Natural killer cell (primary cell): ENCODE measurements around the gene CDC14B. TPM values are rescaled to one million over a fixed set of nuclear protein-coding genes. Genes with fewer than 3 reads are reported as not detected.

Source experiments
- ATAC-seq, 3 donors: fragments of 150-1000 bp in 2 of 3; fragments of 200-7000 bp in 1 of 3; cut with Tn5 transposase; 1 replicate in 1 of 3; 2 replicates in 2 of 3; pipeline ENCODE4 v1.10.0; 2021; ENCODE audit warnings: mild to moderate bottlenecking in 2 of 3, moderate library complexity in 2 of 3
- DNase-seq, 2 donors: peaks; one replicate each; pipeline versions ENCODE4 v3.0.0 to v3.0.0-alpha.2; 2013 to 2021; ENCODE audit warnings: mixed read lengths in 1 of 2
- H3K27ac ChIP-seq: one replicate; pipeline ENCODE4 v1.5.1; 2013; ENCODE audit warnings: mild to moderate bottlenecking, low read length
- H3K27me3 ChIP-seq: one replicate; pipeline ENCODE4 v1.6.1; 2013; ENCODE audit warnings: low read length; ENCODE audit not compliant: control insufficient read depth, insufficient read depth
- H3K36me3 ChIP-seq: one replicate; pipeline ENCODE4 v1.6.1; 2013; ENCODE audit warnings: low read length; ENCODE audit not compliant: control insufficient read depth, insufficient read depth
- H3K4me1 ChIP-seq: one replicate; pipeline ENCODE4 v1.6.1; 2013; ENCODE audit warnings: low read length; ENCODE audit not compliant: control insufficient read depth, insufficient read depth
- H3K4me3 ChIP-seq: one replicate; pipeline ENCODE4 v1.5.1; 2013; ENCODE audit warnings: low read length
- H3K9me3 ChIP-seq: one replicate; pipeline ENCODE4 v1.6.1; 2013; ENCODE audit warnings: low read length; ENCODE audit not compliant: control insufficient read depth, insufficient read depth
- H3K27ac Mint-ChIP-seq, 2 donors: one replicate each; pipeline ENCODE4 v1.8.0; 2022; ENCODE audit warnings: mild to moderate bottlenecking in 2 of 2, mixed read lengths in 2 of 2, moderate library complexity in 1 of 2
- H3K27me3 Mint-ChIP-seq, 2 donors: one replicate each; pipeline ENCODE4 v1.8.0; 2022; ENCODE audit warnings: low read depth in 2 of 2, mixed read lengths in 2 of 2
- H3K36me3 Mint-ChIP-seq: one replicate; pipeline ENCODE4 v1.8.0; 2022; ENCODE audit warnings: mixed read lengths
- H3K4me1 Mint-ChIP-seq, 2 donors: one replicate each; pipeline ENCODE4 v1.8.0; 2022; ENCODE audit warnings: mixed read lengths in 2 of 2
- H3K4me3 Mint-ChIP-seq: one replicate; pipeline ENCODE4 v1.8.0; 2022; ENCODE audit warnings: mild to moderate bottlenecking, moderate library complexity, mixed read lengths
- H3K9me3 Mint-ChIP-seq, 2 donors: one replicate each; pipeline ENCODE4 v1.8.0; 2022; ENCODE audit warnings: mixed read lengths in 2 of 2
- WGBS: methylation state at CpG from one replicate; pipeline ENCODE4 v1.1.7; 2013; ENCODE audit warnings: missing lambda C conversion rate; ENCODE audit not compliant: insufficient coverage; 5-methylcytosine and 5-hydroxymethylcytosine counted together
- intact Hi-C: fragments of 100-400 bp; cut with micrococcal nuclease; formaldehyde crosslinking; loops from one replicate; pipeline ENCODE4 v1.14.2; 2022
- total RNA-seq, 4 donors: library from RNA; stranded (reverse); fragments of 120-200 nt in 1 of 4; gene quantifications; one replicate each; pipeline versions ENCODE4 v1.2.3 to v1.2.4, GENCODE V29; 2013 to 2022
- TF ChIP-seq, protein P1 (sequence below): fragments of 200-600 bp; IDR thresholded peaks from one replicate; pipeline ENCODE4 v1.8.0; 2022; ENCODE audit warnings: antibody characterized with exemption

Gene CDC14B
- total RNA-seq, 3 donors from 2014 or later (not counting 1 experiment from before 2014, with no cell fraction given) = 2.3 to 4.7 (median 3.9) TPM

DNA sequence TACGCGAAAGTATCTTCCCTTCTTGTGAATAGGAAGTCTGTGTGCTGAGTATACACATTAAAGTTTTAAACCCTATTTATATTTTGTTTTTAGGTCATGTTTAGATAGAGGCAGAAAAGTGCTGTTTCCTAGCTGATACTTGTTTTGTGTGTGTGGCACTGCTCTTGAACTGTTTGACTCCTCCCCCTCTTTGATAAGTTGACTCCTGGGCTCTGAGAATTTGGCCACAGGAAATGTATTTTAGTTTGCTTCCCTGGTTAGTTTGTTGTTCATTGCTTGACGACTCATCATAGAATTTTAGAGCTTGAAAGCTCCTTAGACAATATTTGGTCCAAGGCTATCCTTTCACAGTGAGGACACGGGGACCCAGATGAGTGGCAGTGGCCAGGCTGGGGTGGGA lies 2.0 kb upstream of the CDC14B start:
- WGBS = 50% methylated on average over 2 of the region's 4 CpGs
- ATAC-seq = no peak
- TF ChIP-seq, protein P1, sequence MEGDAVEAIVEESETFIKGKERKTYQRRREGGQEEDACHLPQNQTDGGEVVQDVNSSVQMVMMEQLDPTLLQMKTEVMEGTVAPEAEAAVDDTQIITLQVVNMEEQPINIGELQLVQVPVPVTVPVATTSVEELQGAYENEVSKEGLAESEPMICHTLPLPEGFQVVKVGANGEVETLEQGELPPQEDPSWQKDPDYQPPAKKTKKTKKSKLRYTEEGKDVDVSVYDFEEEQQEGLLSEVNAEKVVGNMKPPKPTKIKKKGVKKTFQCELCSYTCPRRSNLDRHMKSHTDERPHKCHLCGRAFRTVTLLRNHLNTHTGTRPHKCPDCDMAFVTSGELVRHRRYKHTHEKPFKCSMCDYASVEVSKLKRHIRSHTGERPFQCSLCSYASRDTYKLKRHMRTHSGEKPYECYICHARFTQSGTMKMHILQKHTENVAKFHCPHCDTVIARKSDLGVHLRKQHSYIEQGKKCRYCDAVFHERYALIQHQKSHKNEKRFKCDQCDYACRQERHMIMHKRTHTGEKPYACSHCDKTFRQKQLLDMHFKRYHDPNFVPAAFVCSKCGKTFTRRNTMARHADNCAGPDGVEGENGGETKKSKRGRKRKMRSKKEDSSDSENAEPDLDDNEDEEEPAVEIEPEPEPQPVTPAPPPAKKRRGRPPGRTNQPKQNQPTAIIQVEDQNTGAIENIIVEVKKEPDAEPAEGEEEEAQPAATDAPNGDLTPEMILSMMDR = no peak
- Histone ChIP-seq H3K27ac (no peak overlapping the region), H3K9me3 (no peaks in the 10 kb centered on the region), H3K4me3 (no peak overlapping the region), H3K36me3 (no peaks in the 10 kb centered on the region), H3K27me3 (peaks cover 15% of the 10 kb centered on the region), H3K4me1 (peaks cover 13% of the 10 kb centered on the region)
- no peak overlapping the region for H3K4me3 Mint-ChIP-seq
- no peaks in the 10 kb centered on the region for H3K36me3 Mint-ChIP-seq
- DNase-seq = no peak
- no peaks in the 10 kb centered on the region for H3K9me3 Mint-ChIP-seq
- no peak overlapping the region for H3K27ac Mint-ChIP-seq
- H3K4me1 Mint-ChIP-seq = peaks cover 7 to 12% of the 10 kb centered on the region in 2 donors
- intact Hi-C loops = no loop called here
- H3K27me3 Mint-ChIP-seq = peaks cover 34 to 42% of the 10 kb centered on the region in 2 donors

DNA sequence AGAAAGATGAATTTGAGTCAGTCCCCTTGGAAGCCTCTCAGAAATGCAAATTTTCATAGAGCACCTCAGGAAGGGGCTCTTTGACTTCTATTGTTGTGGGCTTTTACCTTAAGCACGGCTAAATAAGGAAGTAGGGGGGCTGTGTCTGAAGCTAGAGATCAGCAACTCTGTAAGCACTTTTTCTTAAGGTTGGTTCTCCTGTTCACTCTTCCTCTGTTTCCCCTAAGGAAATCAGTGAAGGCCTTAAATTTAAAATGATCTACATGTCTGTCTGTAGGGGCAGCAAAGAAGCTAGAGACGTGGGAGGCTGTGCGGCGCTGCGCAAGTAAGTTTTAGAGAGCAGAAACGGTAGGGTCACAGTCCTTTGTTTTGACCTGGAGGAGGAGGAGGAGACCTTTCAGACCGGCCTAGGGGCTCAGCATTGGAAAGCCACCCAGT lies 1.2 kb upstream of the CDC14B start:
- Histone ChIP-seq H3K27ac (no peak overlapping the region), H3K9me3 (no peaks in the 10 kb centered on the region), H3K27me3 (peaks cover 15% of the 10 kb centered on the region), H3K4me3 (no peak overlapping the region), H3K4me1 (peaks cover 13% of the 10 kb centered on the region), H3K36me3 (no peaks in the 10 kb centered on the region)
- no peak overlapping the region for H3K27ac Mint-ChIP-seq
- peaks cover 7 to 12% of the 10 kb centered on the region in 2 donors for H3K4me1 Mint-ChIP-seq
- H3K9me3 Mint-ChIP-seq = no peaks in the 10 kb centered on the region
- ATAC-seq (no peak), DNase-seq (no peak)
- WGBS = 44% methylated on average over 7 of the region's 7 CpGs
- H3K36me3 Mint-ChIP-seq = no peaks in the 10 kb centered on the region
- intact Hi-C loops = no loop called here
- peak overlapping the region; percentile 80 for H3K4me3 Mint-ChIP-seq
- TF ChIP-seq, protein P1 = no peak
- peaks cover 34 to 50% of the 10 kb centered on the region in 2 donors for H3K27me3 Mint-ChIP-seq

DNA sequence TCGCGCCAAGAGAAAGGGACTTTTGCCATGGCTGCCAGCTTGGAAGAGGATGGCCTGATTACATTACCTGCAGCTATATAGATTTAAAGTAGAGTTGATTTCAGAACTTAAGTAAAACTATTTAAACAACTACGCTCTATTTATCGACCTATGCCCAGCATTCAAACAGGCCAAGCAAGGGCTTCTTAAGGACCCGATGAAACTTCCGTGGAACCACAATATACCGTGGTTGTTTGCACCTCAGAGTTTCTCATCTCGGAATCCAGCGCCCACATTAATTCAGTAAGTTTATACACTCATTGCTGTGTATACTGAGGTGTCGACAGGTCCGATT lies 505 bp upstream of the CDC14B start:
- H3K27me3 Mint-ChIP-seq = peaks cover 39 to 56% of the 10 kb centered on the region in 2 donors
- peaks cover 15% of the 10 kb centered on the region for H3K27me3 ChIP-seq
- H3K4me1 Mint-ChIP-seq = peaks cover 7 to 12% of the 10 kb centered on the region in 2 donors
- no peak overlapping the region for H3K27ac Mint-ChIP-seq
- no peaks in the 10 kb centered on the region for H3K9me3 Mint-ChIP-seq
- intact Hi-C loops = no loop called here
- TF ChIP-seq, protein P1 = no peak
- no peak overlapping the region for H3K27ac ChIP-seq
- H3K4me3 ChIP-seq = no peak overlapping the region
- no peaks in the 10 kb centered on the region for H3K36me3 Mint-ChIP-seq
- no peaks in the 10 kb centered on the region for H3K9me3 ChIP-seq
- 69% methylated on average over 9 of the region's 11 CpGs for WGBS
- peaks cover 13% of the 10 kb centered on the region for H3K4me1 ChIP-seq
- peak overlapping the region; percentile 80 for H3K4me3 Mint-ChIP-seq
- ATAC-seq (no peak), DNase-seq (no peak)
- H3K36me3 ChIP-seq = no peaks in the 10 kb centered on the region

DNA sequence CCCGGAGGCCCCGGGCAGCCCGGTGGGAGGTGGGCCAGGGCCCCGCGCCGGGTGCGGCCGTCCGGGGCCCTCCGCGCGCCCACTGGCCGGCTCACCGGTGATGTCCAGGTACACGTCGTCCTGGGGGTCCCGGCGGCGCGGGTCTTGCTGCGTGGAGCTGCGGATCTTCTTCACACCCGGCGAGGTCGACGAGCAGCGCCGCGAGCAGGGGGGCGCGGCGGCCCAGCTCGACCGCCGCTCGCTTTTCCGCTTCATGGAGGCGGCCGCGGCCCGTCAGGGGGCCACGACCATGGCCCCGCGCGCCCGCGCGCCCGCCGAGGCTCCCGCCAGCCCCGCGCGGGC lies 548 bp downstream of the CDC14B start:
- no peak overlapping the region for H3K4me3 Mint-ChIP-seq
- H3K27ac Mint-ChIP-seq = no peak overlapping the region

More for the DNA sequence above, 548 bp downstream of the CDC14B start:
- Histone ChIP-seq H3K4me1 (peaks cover 13% of the 10 kb centered on the region), H3K4me3 (no peak overlapping the region), H3K36me3 (no peaks in the 10 kb centered on the region), H3K27me3 (peaks cover 15% of the 10 kb centered on the region), H3K27ac (no peak overlapping the region), H3K9me3 (no peaks in the 10 kb centered on the region)
- WGBS = 1% methylated on average over 54 of the region's 54 CpGs
- TF ChIP-seq, protein P1 = no peak
- intact Hi-C loops = no loop called here
- Mint-ChIP-seq H3K4me1 (peaks cover 7 to 12% of the 10 kb centered on the region in 2 donors), H3K27me3 (peaks cover 45 to 58% of the 10 kb centered on the region in 2 donors), H3K9me3 (no peaks in the 10 kb centered on the region), H3K36me3 (no peaks in the 10 kb centered on the region)
- DNase-seq (no peak), ATAC-seq (peak in 1 of 3 donors; percentile 2)
